Measurements from ENCODE around the gene ADISSP.

- TF ChIP-seq CTCF (IDR thresholded peaks at IDR 0.05): no peak
- TF ChIP-seq POLR2A (IDR thresholded peaks at IDR 0.05): no peak
Observed at GRCh38 chr20:3744806-3745685, 22.5 kb downstream of the ADISSP start.
